Measurements from ENCODE around the gene KCND3. TPM values are rescaled to one million over a fixed set of nuclear protein-coding genes. Genes with fewer than 3 reads are reported as not detected.
A peak's percentile ranks its signal among the peaks of the same experiment; 100 is the strongest.

The KCND3 gene
- total RNA-seq, 1 donor: 0.09 TPM

DNA sequence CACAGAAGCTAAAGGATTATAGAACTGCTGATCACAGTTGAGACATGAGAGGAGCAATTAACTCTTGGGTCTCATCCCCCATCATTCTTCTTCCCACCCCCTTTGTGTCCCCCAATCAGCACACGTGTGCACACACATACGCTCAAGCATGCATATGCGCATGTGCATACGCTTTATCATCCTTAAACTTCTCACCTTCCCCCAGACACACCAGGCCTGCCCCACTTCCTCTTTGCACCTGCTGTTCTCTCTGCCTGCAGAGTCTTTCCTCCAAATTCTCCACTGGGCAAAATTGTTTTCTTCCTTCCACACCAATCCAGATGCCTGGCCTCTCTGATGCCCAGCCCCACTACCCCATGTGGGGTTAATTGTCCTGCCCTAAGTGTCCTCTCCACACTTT is 13.0 kb upstream of the KCND3 start:
- no peak overlapping the region for H3K4me3 ChIP-seq (ENCODE audit: low read depth, low read length)
- DNase-seq (ENCODE audit: low read depth): no peak
- no peak for TF ChIP-seq CTCF (IDR thresholded peaks at IDR 0.05; ENCODE audit: insufficient read depth, low read length)

DNA sequence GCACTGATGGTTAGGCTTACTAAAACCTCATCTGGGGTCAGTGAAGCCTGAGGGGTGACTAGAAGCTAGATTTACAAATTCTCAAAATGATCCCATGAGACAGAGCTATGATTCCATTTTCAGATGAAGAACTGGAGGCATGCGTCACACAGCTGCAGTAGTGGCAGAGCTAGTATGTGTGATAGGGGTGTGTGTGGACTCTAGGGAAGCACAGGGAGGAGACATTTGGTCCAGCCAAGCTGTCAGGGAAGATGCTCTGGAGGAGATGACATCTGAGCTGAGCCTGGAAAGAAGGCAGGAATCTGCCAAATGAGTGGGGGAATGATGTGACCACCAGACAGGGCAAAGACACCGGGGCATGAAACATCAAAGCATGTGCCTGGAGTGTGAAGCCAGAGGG is 12.0 kb upstream of the KCND3 start:
- no peak overlapping the region for H3K4me3 ChIP-seq (ENCODE audit: low read depth, low read length)
- no peak for DNase-seq (ENCODE audit: low read depth)
- TF ChIP-seq CTCF (IDR thresholded peaks at IDR 0.05; ENCODE audit: insufficient read depth, low read length): no peak

- DNase-seq (ENCODE audit: low read depth): no peak
- H3K4me3 ChIP-seq (ENCODE audit: low read depth, low read length): no peak overlapping the region
- TF ChIP-seq CTCF (IDR thresholded peaks at IDR 0.05; ENCODE audit: insufficient read depth, low read length): no peak
Measured at GRCh38 chr1:112000048-112000447, 10.6 kb upstream of the KCND3 start.

DNA sequence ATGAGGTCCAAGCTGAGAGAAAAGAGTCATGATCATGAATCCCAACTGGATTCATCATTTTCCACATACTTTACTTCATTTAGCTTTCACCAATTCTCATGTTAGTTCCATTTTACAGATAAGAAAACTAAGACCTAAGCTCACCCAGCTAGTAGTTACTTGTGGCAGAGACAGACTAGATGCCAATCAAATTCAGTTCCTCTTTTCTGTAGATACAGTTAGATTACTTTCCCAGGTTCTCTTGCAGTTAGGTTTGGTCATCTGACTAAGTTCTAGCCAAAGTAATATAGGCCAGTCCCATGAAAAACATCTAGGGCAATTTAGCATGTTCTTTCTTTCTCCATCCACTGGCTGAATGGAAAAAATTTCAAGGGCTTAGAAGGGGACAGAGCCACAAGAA is 8.9 kb upstream of the KCND3 start:
- H3K4me3 ChIP-seq (ENCODE audit: low read depth, low read length): no peak overlapping the region
- DNase-seq (ENCODE audit: low read depth): no peak
- no peak for TF ChIP-seq CTCF (IDR thresholded peaks at IDR 0.05; ENCODE audit: insufficient read depth, low read length)

DNA sequence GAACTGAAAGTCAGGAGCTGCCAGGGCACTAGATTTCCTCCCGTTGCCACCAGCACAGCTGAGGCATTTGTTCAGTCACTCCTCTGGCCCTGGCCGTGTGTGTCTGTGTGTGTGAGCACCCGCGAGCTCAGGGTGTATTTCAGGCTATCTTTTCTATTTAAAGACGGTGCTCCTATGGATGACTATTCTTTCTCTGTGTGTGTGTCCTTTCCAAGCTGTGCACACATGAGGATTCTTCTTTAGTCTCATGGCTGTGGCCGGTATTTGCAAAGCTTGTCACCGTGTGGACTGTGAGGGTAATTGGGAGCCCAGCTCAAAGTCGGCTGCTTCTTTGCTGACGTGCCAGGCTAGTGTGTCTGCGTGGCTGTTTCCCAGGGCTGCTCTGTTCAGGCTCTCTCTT is 3.0 kb upstream of the KCND3 start:
- H3K4me3 ChIP-seq (ENCODE audit: low read depth, low read length): no peak overlapping the region
- no peak for TF ChIP-seq CTCF (IDR thresholded peaks at IDR 0.05; ENCODE audit: insufficient read depth, low read length)
- DNase-seq (ENCODE audit: low read depth): no peak

DNA sequence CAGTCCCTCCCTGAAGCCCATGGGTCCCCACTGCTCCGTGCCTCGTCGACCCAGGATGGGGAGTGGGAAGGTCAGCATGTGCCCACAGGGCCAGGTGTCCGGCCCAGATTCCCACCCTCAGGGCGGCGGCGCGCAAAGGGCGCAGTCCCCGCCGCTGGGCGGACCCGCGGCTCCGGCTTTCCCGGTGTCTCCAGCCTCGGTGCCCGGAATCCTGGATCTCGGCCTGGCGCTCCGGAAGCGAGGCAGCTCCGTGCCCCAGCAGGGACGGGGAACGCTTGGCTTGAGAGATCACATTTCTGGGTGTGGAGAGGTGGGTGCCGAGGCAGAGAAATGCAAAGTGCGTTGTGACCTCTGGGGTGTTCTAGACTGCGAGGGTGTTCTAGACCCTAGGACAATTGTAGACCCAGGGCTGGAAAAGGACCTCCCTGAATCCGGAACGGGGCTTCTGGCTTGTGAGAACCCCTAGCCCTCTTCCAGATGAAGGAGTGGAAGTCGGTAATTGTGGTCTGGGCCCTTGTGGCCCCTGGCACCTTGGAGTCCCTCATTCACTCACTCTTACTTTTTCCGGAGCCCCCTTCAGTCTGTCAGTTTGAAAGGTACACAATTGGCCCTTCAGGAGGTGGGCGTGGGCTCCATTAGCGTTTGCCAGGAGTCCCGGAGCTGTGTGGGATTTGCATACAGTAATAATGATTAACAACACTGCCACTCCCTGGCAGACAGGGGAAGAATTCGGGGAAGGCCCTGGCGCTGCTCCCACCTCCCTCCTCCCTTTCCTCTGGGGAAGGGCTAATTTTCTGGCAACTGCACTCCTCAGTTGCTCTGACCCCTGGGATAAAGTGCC is 1.6 kb upstream of the KCND3 start:
- peak; percentile 18 for TF ChIP-seq CTCF (IDR thresholded peaks at IDR 0.05; ENCODE audit: insufficient read depth, low read length)
- peak; percentile 35 for DNase-seq (ENCODE audit: low read depth)
- peak overlapping the region; percentile 25 for H3K4me3 ChIP-seq (ENCODE audit: low read depth, low read length)
